PC-3 (cell line): ENCODE results near the gene NACC1.

Source experiments
- EZH2 ChIP-seq: fragments of 300-600 bp; sonication (generic); IDR thresholded peaks from one replicate; pipeline ENCODE4 v1.6.1; 2017; ENCODE audit warnings: antibody characterized with exemption, mild to moderate bottlenecking, low read length; ENCODE audit not compliant: unreplicated experiment
- TF ChIP-seq, protein P1 (sequence below): fragments of 300-600 bp; sonication (generic); conservative IDR thresholded peaks from 2 replicates; pipeline ENCODE4 v1.5.1; 2017; ENCODE audit warnings: antibody characterized with exemption, low read depth, mild to moderate bottlenecking, low read length

DNA sequence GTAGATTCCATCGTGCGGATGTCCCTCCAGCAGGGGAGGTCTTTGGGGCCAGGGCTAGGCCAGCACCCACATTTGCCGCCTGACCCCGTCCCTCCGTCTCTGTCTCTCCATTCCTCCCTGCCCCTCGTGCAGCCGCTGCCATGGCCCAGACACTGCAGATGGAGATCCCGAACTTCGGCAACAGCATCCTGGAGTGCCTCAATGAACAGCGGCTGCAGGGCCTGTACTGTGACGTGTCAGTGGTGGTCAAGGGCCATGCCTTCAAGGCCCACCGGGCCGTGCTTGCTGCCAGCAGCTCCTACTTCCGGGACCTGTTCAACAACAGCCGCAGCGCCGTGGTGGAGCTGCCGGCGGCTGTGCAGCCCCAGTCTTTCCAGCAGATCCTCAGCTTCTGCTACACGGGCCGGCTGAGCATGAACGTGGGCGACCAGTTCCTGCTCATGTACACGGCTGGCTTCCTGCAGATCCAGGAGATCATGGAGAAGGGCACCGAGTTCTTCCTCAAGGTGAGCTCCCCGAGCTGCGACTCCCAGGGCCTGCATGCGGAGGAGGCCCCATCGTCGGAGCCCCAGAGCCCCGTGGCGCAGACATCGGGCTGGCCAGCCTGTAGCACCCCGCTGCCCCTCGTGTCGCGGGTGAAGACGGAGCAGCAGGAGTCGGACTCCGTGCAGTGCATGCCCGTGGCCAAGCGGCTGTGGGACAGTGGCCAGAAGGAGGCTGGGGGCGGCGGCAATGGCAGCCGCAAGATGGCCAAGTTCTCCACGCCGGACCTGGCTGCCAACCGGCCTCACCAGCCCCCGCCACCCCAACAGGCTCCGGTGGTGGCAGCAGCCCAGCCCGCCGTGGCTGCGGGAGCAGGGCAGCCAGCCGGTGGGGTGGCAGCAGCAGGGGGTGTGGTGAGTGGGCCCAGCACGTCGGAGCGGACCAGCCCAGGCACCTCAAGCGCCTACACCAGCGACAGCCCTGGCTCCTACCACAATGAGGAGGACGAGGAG is 17.3 kb downstream of the NACC1 start:
- no peak for TF ChIP-seq EZH2
- TF ChIP-seq, protein P1, sequence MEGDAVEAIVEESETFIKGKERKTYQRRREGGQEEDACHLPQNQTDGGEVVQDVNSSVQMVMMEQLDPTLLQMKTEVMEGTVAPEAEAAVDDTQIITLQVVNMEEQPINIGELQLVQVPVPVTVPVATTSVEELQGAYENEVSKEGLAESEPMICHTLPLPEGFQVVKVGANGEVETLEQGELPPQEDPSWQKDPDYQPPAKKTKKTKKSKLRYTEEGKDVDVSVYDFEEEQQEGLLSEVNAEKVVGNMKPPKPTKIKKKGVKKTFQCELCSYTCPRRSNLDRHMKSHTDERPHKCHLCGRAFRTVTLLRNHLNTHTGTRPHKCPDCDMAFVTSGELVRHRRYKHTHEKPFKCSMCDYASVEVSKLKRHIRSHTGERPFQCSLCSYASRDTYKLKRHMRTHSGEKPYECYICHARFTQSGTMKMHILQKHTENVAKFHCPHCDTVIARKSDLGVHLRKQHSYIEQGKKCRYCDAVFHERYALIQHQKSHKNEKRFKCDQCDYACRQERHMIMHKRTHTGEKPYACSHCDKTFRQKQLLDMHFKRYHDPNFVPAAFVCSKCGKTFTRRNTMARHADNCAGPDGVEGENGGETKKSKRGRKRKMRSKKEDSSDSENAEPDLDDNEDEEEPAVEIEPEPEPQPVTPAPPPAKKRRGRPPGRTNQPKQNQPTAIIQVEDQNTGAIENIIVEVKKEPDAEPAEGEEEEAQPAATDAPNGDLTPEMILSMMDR: no peak
